Central memory CD4-positive, alpha-beta T cell (primary cell): Measurements from ENCODE around the gene ZNF484.
"Not testable (repeated sequence)": the region's sequence is repeated elsewhere in the genome, so short reads cannot be mapped to it uniquely, and the experiment has no call there.

Experiments
- DNase-seq: peaks from one replicate; pipeline ENCODE4 v3.0.0; 2022
- total RNA-seq, 3 experiments: gene quantifications; one replicate each; lab custom pipeline; 2026; lab: John Stamatoyannopoulos, UW

ZNF484 gene
- total RNA-seq: 20.4 to 58.7 (median 39.7) reads per million in 3 experiments

- peak; percentile 94 for DNase-seq
These were observed at the start of gene ZNF484 for GRCh38 chr9:92877531-92878430. Gene ZNF484 (minus strand): TSS chr9:92878038. CDS start chr9:92875029, 3,009 bp downstream.

- DNase-seq: no peak
These were observed 42.6 kb upstream of the ZNF484 start for GRCh38 chr9:92920437-92920836.

DNA sequence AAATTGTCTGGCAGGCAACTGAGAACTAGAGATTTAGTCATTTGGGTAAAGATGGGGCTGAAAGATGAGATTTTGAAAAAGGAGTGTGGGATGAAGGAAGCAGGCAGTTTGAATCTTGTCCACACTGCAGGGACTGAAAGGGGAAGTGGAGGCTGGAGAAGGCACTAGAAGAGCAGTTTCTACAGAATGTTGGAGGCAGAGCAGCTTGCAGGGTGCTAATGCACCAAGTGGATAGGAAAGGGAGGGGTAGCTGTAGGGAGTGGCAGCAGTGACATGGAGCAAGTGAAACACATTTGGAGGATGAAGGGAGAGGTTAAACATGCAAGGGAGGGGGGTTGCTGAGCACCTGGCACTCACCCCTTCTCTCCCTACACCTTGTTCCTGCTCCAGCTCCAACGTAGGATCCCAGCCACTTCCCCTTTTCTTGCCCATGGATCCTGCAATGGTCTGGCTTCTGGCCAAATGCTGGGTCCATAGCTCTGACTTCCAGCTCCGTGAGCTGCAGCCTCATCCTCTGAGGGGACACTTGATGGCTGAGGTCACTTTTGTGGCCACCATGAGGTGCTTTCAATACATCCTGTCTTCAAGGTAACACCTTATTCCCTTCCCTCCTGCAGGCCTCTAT, 39.5 kb upstream of the ZNF484 start:
- DNase-seq: no peak

DNA sequence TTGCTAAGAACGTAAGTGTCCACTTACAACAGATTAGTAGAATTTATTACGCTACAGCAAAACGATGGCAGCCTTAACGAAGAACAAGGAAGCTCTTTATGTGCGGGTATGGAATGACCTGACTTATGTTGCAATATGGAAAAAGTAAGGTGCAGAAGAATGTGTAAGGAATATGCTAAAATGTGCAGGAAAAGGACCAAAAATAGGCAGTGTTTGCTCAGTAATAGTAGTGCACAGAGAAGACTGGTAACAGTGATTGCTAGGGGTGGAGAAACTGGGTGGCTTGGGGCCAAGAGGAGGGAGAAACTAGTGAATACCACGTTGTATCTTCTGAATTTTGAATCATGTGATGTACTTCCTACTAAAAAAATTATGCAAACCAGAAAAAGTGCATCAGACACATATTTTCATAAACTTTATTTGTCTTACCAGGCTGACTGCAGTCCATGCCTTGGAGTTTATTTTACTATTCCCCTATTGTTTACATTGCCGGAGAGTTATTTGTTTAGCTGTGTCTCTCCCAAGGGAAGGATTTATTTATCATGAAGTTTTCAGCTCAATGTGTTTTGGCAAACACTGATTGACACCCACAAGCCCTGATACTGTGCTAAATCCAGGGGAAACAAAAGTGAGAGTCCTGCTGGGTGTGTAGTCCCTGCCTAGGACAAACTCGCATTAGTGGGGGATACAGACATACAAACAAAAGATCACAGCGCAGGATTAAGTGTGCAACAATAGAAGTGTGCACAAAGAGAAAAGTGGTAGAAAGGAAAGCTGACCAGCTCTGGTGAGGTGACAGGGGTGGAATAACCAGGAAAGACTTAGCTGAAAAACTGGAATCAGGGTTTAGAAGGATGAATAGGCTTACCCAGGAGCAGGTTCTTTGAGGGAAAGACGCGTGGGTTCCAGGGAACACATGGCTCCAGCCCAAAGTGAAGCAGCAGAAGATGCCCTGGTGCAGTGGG, 34.0 kb upstream of the ZNF484 start:
- no peak for DNase-seq

- peak; percentile 9 for DNase-seq
These were observed 27.3 kb upstream of the ZNF484 start for GRCh38 chr9:92905137-92905536.

DNA sequence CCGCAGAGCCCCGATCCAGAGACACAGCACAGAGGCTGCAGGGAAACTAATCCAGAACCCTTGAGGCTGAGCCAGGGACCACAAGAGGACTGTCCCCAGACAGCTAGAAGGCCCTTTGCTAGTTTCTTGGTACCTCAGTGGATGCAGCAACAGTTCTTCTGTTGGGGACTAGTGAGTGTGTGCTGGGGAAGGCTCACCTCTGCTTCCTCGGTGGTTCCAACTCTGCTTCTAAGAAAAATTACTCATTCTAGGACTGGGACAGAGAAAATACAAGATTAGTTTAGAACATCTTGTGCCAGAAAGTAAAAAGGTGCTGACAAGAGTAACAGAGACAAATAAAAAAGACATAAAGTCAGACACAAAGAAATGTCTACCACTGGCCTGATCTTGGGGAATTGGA, 19.5 kb upstream of the ZNF484 start:
- DNase-seq: no peak

GRCh38 chr9:92895812-92896436, 18.1 kb upstream of the ZNF484 start:
- DNase-seq: no peak

DNA sequence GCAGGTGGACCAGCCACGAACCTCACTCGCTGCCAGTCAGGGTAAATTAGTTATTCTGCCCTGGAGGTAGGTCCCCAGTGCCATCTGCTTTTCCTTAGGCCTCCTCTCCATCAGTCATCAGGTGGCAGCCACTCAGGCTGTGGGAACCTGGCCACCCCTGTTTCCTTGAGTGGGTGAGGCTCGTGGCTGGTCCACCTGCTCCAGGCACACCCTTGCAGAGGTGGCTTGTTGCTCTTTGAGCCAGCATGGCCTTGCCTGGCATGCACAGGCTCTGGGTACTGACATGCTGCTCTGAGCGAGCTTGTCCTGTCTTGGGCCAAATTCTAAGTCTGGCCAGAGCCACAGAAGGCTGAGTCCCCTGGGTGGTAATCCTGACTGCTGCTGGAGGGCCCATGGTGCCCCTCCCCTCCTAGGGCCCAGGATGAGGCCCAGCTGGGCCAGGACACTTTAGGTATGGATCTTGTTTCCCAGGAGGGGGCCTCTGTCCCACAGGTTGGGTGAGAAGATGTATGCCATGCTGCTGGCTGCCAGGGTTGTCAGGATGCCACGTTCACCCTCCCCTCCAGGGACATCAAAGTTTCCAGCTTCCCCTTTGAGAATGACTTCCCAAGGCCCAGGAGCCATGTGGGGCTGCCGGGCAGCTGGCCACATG, 17.0 kb upstream of the ZNF484 start:
- DNase-seq: no peak

GRCh38 chr9:92893916-92894610, 16.2 kb upstream of the ZNF484 start:
- not testable (repeated sequence) for DNase-seq

- DNase-seq: not testable (repeated sequence)
These were observed 14.4 kb upstream of the ZNF484 start for GRCh38 chr9:92892276-92892675.

- DNase-seq: no peak
These were observed 12.9 kb upstream of the ZNF484 start for GRCh38 chr9:92890761-92891160.

DNA sequence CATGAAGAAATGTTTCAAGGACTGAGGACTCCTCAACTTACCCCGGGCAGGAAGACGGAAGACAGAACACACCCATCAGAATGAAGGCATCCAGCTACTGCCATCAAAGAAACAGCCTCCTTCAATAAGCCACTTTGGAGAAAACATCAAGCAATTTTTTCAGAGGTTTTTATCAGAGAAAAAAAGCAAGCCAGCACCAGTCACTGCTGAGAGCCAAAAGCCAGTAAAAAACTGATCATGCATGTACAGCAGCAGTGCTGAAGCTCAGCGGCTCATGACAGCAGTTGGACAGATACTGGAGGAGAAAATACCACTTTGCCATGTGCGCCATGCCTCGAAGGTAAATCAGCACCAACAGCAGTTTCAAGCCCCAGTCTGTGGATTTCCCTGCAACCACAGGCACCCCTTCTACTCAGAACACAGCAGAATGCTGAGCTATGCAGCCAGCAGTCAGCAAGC, 10.1 kb upstream of the ZNF484 start:
- peak; percentile 39 for DNase-seq

- peak; percentile 78 for DNase-seq
These were observed 9.2 kb upstream of the ZNF484 start for GRCh38 chr9:92886846-92887610.

DNA sequence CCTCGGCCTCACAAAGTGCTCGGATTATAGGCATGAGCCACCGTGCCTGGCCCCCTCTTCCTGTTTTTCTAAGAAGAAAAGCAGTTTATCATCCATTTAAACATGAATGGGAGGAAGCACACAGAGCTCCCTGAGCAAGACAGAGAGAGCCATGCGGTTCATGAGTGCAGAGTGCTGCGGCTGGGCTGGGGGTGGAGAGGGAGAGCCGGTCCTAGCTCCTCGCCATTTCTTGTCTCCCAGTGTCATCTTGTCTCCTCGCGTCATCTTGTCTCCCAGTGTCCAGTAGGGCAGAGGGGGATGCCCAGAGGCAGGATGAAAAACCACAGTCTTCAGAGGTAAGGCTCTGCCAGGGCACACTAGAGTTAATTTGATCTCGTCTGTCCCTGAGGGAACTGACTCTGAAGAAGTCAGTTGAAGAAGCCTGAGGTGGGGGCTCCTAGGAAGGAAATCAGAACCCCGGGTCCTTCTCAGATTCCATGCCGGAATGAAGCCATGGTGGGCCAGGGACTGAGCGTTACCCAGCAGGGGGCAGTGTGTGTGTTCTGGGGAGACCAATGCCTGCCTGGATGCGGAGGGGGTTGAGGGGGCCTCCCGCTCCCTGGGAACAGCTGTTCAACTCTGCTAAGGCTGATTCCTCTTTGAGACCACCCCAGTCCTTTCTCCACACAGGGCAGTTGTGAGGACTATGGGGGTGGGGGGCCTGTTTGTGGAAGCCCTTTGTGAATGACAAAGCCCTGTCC, 6.0 kb upstream of the ZNF484 start:
- not testable (repeated sequence) for DNase-seq

DNA sequence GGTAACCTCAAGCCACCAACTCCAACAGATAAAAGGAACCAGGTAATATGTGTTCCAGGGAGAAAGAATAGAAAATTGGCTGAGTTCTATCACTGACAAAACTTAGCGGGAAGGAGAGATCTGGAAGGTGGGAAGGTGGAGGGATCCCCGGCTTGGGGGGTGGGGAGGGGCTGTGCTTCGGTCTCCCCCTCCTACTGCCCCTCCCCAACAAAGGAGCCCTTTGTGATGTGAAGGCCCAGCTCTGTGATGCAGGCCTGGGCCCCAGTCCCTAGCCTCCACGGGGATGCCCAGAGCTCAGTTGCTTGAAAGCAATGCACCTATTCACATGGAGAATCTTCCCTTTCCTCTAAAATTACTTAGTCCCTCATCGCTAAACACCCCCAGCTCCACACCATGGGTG, 4.4 kb upstream of the ZNF484 start:
- no peak for DNase-seq

DNA sequence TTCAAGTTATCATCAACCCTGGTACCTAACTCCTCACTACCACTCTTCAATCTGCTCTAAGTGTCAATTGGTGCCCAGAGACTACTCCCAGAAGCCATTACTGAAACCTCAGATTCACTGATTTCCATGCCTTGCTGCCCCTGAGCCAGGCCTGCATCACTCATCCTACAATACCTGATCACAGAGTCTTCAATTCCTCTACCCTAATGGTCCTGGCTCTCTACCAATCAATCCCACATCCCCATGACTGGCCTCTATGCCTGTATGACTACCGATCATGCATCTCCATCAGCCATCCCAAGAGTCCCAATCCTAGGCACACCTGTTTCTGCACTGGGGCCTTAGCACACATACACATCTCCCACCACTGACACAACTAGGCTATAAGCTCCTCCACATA, 2.5 kb downstream of the ZNF484 start:
- no peak for DNase-seq

DNA sequence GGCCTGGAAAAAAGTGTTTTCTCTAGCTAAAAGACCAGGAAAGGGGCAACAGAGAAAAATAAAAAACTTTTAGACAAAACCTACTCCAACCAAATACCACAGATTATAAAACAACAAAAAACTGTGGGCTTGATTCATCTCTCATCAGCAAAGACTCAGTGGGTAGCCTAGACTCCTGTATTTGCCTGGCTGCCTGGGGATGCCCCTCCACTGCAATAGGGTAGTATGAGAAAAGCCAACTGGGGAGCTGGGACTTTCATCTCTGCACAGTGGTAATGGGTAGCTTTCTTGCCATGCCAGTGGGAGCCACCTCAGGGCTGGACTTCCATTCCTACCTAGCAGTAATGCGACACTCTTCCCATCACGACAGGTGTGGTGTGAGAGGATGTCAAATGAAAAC, 7.5 kb downstream of the ZNF484 start:
- no peak for DNase-seq

- not testable (repeated sequence) for DNase-seq
These were observed 11.2 kb downstream of the ZNF484 start for GRCh38 chr9:92866600-92866999.

GRCh38 chr9:92864152-92864551, 13.7 kb downstream of the ZNF484 start:
- DNase-seq: no peak

DNA sequence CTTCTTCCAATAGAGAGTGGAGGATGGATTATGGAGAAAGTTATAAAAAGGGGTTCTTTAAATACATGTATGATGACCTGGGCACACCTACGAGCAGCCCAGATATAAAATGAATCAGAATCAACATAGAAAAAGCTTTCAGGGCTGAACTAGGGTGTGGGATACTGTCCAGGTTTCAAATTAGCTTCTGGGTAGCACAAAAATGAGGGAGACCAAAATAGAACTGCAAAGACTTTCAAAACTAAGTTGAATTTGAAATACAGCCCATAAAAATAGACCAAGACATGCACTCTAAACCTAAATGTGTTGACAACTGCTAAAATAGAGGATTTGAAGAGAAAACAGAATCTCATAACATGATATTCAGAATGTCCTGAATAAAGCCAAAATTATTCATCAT, 17.0 kb downstream of the ZNF484 start:
- DNase-seq: no peak
